ENCODE measurements around the gene SPDYE4. TPM values are rescaled to one million over a fixed set of nuclear protein-coding genes. Genes with fewer than 3 reads are reported as not detected.

Gene SPDYE4
- total RNA-seq, 1 experiment from 2014 or later, result not detected

GRCh38 chr17:8757189-8757588 is 1.2 kb downstream of the SPDYE4 start:
- no peak overlapping the region for H3K4me2 ChIP-seq (ENCODE audit: low read length)
- H3K9me3 ChIP-seq (ENCODE audit: low read length), result no peaks in the 10 kb centered on the region
- BruUV-seq (replicated peaks), result no TSS peak
- peaks cover 55% of the 10 kb centered on the region for H3K27me3 ChIP-seq (ENCODE audit: low read length)
- ATAC-seq (no peak), DNase-seq (no peak)
- H3F3A ChIP-seq (ENCODE audit: low read length, unreplicated experiment), result no peaks in the 10 kb centered on the region
- H4K20me1 ChIP-seq (ENCODE audit: low read length), result no peaks in the 10 kb centered on the region
- H3K9me2 ChIP-seq (replicated peaks; ENCODE audit: low read length), result no peaks in the 10 kb centered on the region
- H3K4me1 ChIP-seq (ENCODE audit: insufficient read depth, low read length), result no peaks in the 10 kb centered on the region
- H3K27ac ChIP-seq (ENCODE audit: low read length), result no peak overlapping the region
- intact Hi-C loops (cut with micrococcal nuclease), result no loop called here
- ChIA-PET CTCF (no interaction called here), POLR2A (ENCODE audit: unreplicated experiment) (no interaction called here)
- H3K79me2 ChIP-seq (ENCODE audit: low read length), result no peaks in the 10 kb centered on the region
- H3K9ac ChIP-seq (ENCODE audit: low read length), result no peak overlapping the region
- H2AFZ ChIP-seq (ENCODE audit: low read length), result no peak overlapping the region
- TF ChIP-seq CTCF (conservative IDR thresholded peaks at IDR 0.05; ENCODE audit: low read depth, low read length), result no peak
- H3K36me3 ChIP-seq (ENCODE audit: low read depth, low read length), result no peaks in the 10 kb centered on the region
- H3K4me3 ChIP-seq (ENCODE audit: low read length), result no peak overlapping the region

- Histone ChIP-seq H3K27me3 (ENCODE audit: low read length) (peaks cover 42% of the 10 kb centered on the region), H3K9ac (ENCODE audit: low read length) (no peak overlapping the region), H3K4me2 (ENCODE audit: low read length) (no peak overlapping the region), H4K20me1 (ENCODE audit: low read length) (no peaks in the 10 kb centered on the region), H3K4me3 (ENCODE audit: low read length) (no peak overlapping the region), H3K36me3 (ENCODE audit: low read depth, low read length) (no peaks in the 10 kb centered on the region), H3K4me1 (ENCODE audit: insufficient read depth, low read length) (no peaks in the 10 kb centered on the region), H2AFZ (ENCODE audit: low read length) (no peak overlapping the region), H3K27ac (ENCODE audit: low read length) (no peak overlapping the region), H3K9me3 (ENCODE audit: low read length) (no peaks in the 10 kb centered on the region), H3F3A (ENCODE audit: low read length, unreplicated experiment) (no peaks in the 10 kb centered on the region), H3K79me2 (ENCODE audit: low read length) (no peaks in the 10 kb centered on the region), H3K9me2 (replicated peaks; ENCODE audit: low read length) (no peaks in the 10 kb centered on the region)
- no peak for ATAC-seq
- BruUV-seq (replicated peaks), result no TSS peak
- intact Hi-C loops (cut with micrococcal nuclease), result no loop called here
- ChIA-PET POLR2A (ENCODE audit: unreplicated experiment) (no interaction called here), CTCF (no interaction called here)
- no peak for DNase-seq
- TF ChIP-seq EZH2phosphoT487 (IDR thresholded peaks at IDR 0.05; ENCODE audit: borderline replicate concordance, low read length) (no peak), EZH2 (IDR thresholded peaks at IDR 0.05; ENCODE audit: low read length, unreplicated experiment) (no peak), CTCF (conservative IDR thresholded peaks at IDR 0.05; ENCODE audit: low read depth, low read length) (no peak)
Observed at GRCh38 chr17:8755590-8756255, 2.6 kb downstream of the SPDYE4 start.

- H3K4me2 ChIP-seq (ENCODE audit: low read length), result no peak overlapping the region
- CTCF ChIA-PET, result no interaction called here
- H3K79me2 ChIP-seq (ENCODE audit: low read length), result no peaks in the 10 kb centered on the region
- no peaks in the 10 kb centered on the region for H3K9me2 ChIP-seq (replicated peaks; ENCODE audit: low read length)
- H3K9ac ChIP-seq (ENCODE audit: low read length), result no peak overlapping the region
- H3F3A ChIP-seq (ENCODE audit: low read length, unreplicated experiment), result no peaks in the 10 kb centered on the region
- H3K27ac ChIP-seq (ENCODE audit: low read length), result no peak overlapping the region
- POLR2A ChIA-PET (ENCODE audit: unreplicated experiment), result no interaction called here
- H3K36me3 ChIP-seq (ENCODE audit: low read depth, low read length), result no peaks in the 10 kb centered on the region
- no peaks in the 10 kb centered on the region for H3K9me3 ChIP-seq (ENCODE audit: low read length)
- no peak overlapping the region for H3K4me3 ChIP-seq (ENCODE audit: low read length)
- H4K20me1 ChIP-seq (ENCODE audit: low read length), result no peaks in the 10 kb centered on the region
- H3K4me1 ChIP-seq (ENCODE audit: insufficient read depth, low read length), result no peaks in the 10 kb centered on the region
- no peak for ATAC-seq
- no TSS peak for BruUV-seq (replicated peaks)
- intact Hi-C loops (cut with micrococcal nuclease), result loop anchor here (1.0 kb wide), 1 partner anchor 30 kb away; no protein-coding TSS in a partner anchor
- DNase-seq, result no peak
- TF ChIP-seq CTCF (conservative IDR thresholded peaks at IDR 0.05; ENCODE audit: low read depth, low read length) (no peak), EZH2 (IDR thresholded peaks at IDR 0.05; ENCODE audit: low read length, unreplicated experiment) (no peak), EZH2phosphoT487 (IDR thresholded peaks at IDR 0.05; ENCODE audit: borderline replicate concordance, low read length) (no peak)
- no peak overlapping the region for H2AFZ ChIP-seq (ENCODE audit: low read length)
- H3K27me3 ChIP-seq (ENCODE audit: low read length), result peaks cover 34% of the 10 kb centered on the region
Observed at GRCh38 chr17:8754890-8755289, 3.5 kb downstream of the SPDYE4 start.
